ENCODE measurements around the gene SP3. TPM values are rescaled to one million over a fixed set of nuclear protein-coding genes. Genes with fewer than 3 reads are reported as not detected.

SP3 gene
- total RNA-seq, 2 experiments from 2014 or later, result 115 to 150 TPM

DNA sequence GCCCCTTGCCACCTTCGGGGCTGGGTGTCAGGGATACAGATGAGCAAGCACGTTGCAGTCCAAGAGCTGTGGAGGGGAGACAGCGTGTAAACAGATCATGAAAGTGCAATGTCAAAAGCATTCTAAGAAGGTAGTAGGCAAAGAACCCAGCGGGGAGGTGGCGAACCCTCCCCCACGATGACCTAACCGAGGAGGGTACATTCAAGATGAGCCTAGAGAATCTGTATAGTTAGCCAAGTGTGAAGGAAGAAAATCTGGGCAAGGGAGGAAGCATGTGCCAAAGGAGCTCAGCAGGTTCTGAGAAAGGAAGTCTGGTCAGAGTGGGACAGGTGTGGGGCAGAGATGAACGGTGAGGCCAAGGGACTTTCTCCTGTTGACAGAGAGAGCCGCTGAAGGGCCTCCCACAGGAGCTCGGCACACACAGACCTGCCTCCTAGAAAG lies 106.9 kb downstream of the SP3 start:
- Histone ChIP-seq H3K9me3 (ENCODE audit: low read length) (no peaks in the 10 kb centered on the region), H4K20me1 (ENCODE audit: insufficient read depth, low read length) (no peaks in the 10 kb centered on the region), H3K4me3 (ENCODE audit: low read depth, low read length, poor library complexity, severe bottlenecking) (peak overlapping the region; percentile 28), H3K4me1 (ENCODE audit: insufficient read depth, low read length, poor library complexity, severe bottlenecking) (peaks cover 33% of the 10 kb centered on the region), H3K9me2 (ENCODE audit: insufficient read depth, low read length) (no peaks in the 10 kb centered on the region), H3K36me3 (ENCODE audit: insufficient read depth, low read length) (no peaks in the 10 kb centered on the region), H3K79me2 (ENCODE audit: insufficient read depth, low read depth, low read length) (no peaks in the 10 kb centered on the region), H3K4me2 (ENCODE audit: low read length) (peak overlapping the region; percentile 50), H3K27ac (ENCODE audit: low read depth, low read length, poor library complexity, severe bottlenecking) (peak overlapping the region; percentile 11), H2AFZ (ENCODE audit: low read length) (peak overlapping the region; percentile 42)
- ChIA-PET POLR2A (interaction anchor here (0.6 to 1.0 kb wide), 4 partner anchors 12 to 1778 kb away, joined by 3 to 4 read pairs (median 4); no protein-coding TSS in a partner anchor), CTCF (ENCODE audit: unreplicated experiment) (no interaction called here)
- DNase-seq (ENCODE audit: low spot score), result peak; percentile 57
- no TSS peak for BruUV-seq (replicated peaks)
- intact Hi-C loops (cut with micrococcal nuclease; ENCODE audit: unreplicated experiment), result no loop called here
- TF ChIP-seq EZH2phosphoT487 (IDR thresholded peaks at IDR 0.05; ENCODE audit: borderline replicate concordance, low read depth, low read length), result no peak
- TF ChIP-seq CTCF (conservative IDR thresholded peaks at IDR 0.05; ENCODE audit: low read length), result no peak
